Trophoblast cell (in vitro differentiated cells and primary cell): ENCODE measurements around the gene SECTM1.

ENCODE experiments used
- DNase-seq, 2 donors: peaks; one replicate each; pipeline ENCODE4 v3.0.0-alpha.2; 2016
- H2AFZ ChIP-seq: 2 replicates; pipeline ENCODE4 v1.6.1; 2013; ENCODE audit warnings: low read length, moderate library complexity, mild to moderate bottlenecking; ENCODE audit not compliant: insufficient read depth, poor library complexity
- H2AK5ac ChIP-seq: 2 replicates; pipeline ENCODE4 v1.6.1; 2013; ENCODE audit warnings: mild to moderate bottlenecking, low read length
- H2BK120ac ChIP-seq: 2 replicates; pipeline ENCODE4 v1.6.1; 2013; ENCODE audit warnings: low read length, mild to moderate bottlenecking, moderate library complexity; ENCODE audit not compliant: insufficient read depth, poor library complexity
- H2BK12ac ChIP-seq: 2 replicates; pipeline ENCODE4 v1.6.1; 2013; ENCODE audit warnings: mild to moderate bottlenecking, low read length, moderate library complexity
- H2BK5ac ChIP-seq: 2 replicates; pipeline ENCODE4 v1.6.1; 2013; ENCODE audit warnings: low read length, low read depth, moderate library complexity, mild to moderate bottlenecking; ENCODE audit not compliant: poor library complexity
- H3K14ac ChIP-seq: 2 replicates; pipeline ENCODE4 v1.6.1; 2013; ENCODE audit warnings: mild to moderate bottlenecking, low read length
- H3K18ac ChIP-seq: 2 replicates; pipeline ENCODE4 v1.6.1; 2013; ENCODE audit warnings: mild to moderate bottlenecking, low read length
- H3K23ac ChIP-seq: 2 replicates; pipeline ENCODE4 v1.6.1; 2013; ENCODE audit warnings: low read length
- H3K27ac ChIP-seq: 2 replicates; pipeline ENCODE4 v1.5.1; 2013; ENCODE audit warnings: low read depth, mild to moderate bottlenecking, inconsistent platforms, low read length, moderate library complexity
- H3K27me3 ChIP-seq: 2 replicates; pipeline ENCODE4 v1.6.1; 2013; ENCODE audit warnings: inconsistent platforms, mild to moderate bottlenecking, low read length, moderate library complexity; ENCODE audit not compliant: insufficient read depth
- H3K36me3 ChIP-seq, 2 experiments: 1 replicate in 1 of 2; 2 replicates in 1 of 2; pipeline ENCODE4 v1.6.1; 2013; ENCODE audit warnings: low read length in 2 of 2, mild to moderate bottlenecking in 2 of 2, moderate library complexity in 1 of 2; ENCODE audit not compliant: insufficient read depth in 2 of 2, control insufficient read depth in 1 of 2
- H3K4ac ChIP-seq: 2 replicates; pipeline ENCODE4 v1.6.1; 2013; ENCODE audit warnings: low read depth, mild to moderate bottlenecking, low read length, moderate library complexity
- H3K4me1 ChIP-seq, 2 experiments: 1 replicate in 1 of 2; 2 replicates in 1 of 2; pipeline ENCODE4 v1.6.1; 2013; ENCODE audit warnings: low read length in 2 of 2, mild to moderate bottlenecking in 2 of 2, moderate library complexity in 1 of 2; ENCODE audit not compliant: insufficient read depth in 2 of 2, control insufficient read depth in 1 of 2
- H3K4me2 ChIP-seq: 2 replicates; pipeline ENCODE4 v1.6.1; 2013; ENCODE audit warnings: inconsistent platforms, mild to moderate bottlenecking, low read length, moderate library complexity
- H3K4me3 ChIP-seq: 2 replicates; pipeline ENCODE4 v1.5.1; 2013; ENCODE audit warnings: mild to moderate bottlenecking, low read depth, low read length, inconsistent platforms
- H3K79me1 ChIP-seq: one replicate; pipeline ENCODE4 v1.6.1; 2013; ENCODE audit warnings: low read length
- H3K79me2 ChIP-seq: 2 replicates; pipeline ENCODE4 v1.6.1; 2013; ENCODE audit warnings: low read length, mild to moderate bottlenecking; ENCODE audit not compliant: control insufficient read depth, insufficient read depth, poor library complexity
- H3K9ac ChIP-seq: 2 replicates; pipeline ENCODE4 v1.6.1; 2013; ENCODE audit warnings: mild to moderate bottlenecking, low read length
- H3K9me3 ChIP-seq: 2 replicates; pipeline ENCODE4 v1.6.1; 2013; ENCODE audit warnings: low read depth, mild to moderate bottlenecking, control low read depth, inconsistent platforms, low read length; ENCODE audit not compliant: insufficient read depth
- H4K12ac ChIP-seq: 2 replicates; pipeline ENCODE4 v1.6.1; 2013; ENCODE audit warnings: low read depth, mild to moderate bottlenecking, low read length, moderate library complexity
- H4K8ac ChIP-seq: 2 replicates; pipeline ENCODE4 v1.6.1; 2013; ENCODE audit warnings: low read depth, mild to moderate bottlenecking, low read length, moderate library complexity
- H4K91ac ChIP-seq: one replicate; pipeline ENCODE4 v1.6.1; 2013; ENCODE audit warnings: low read depth, mild to moderate bottlenecking, low read length, moderate library complexity
- WGBS: extraction: QIAGEN DNeasy Blood & Tissue Kit; methylation state at CpG from one replicate; pipeline ENCODE4 v1.1.7; 2013; ENCODE audit warnings: missing lambda C conversion rate; ENCODE audit not compliant: insufficient read length, insufficient coverage; ENCODE audit errors: extremely low coverage; 5-methylcytosine and 5-hydroxymethylcytosine counted together

SECTM1 gene

GRCh38 chr17:82296511-82297279 is 36.9 kb downstream of the SECTM1 start:
- Histone ChIP-seq H4K12ac (no peak overlapping the region), H2BK12ac (no peak overlapping the region), H3K27ac (no peak overlapping the region), H3K4ac (no peak overlapping the region), H3K4me2 (no peak overlapping the region), H2AK5ac (no peak overlapping the region), H3K23ac (no peak overlapping the region), H2BK5ac (no peak overlapping the region), H3K36me3 (no peaks in the 10 kb centered on the region), H3K4me3 (no peak overlapping the region), H3K4me1 (peaks cover 0 to 3% of the 10 kb centered on the region in 2 experiments), H2BK120ac (no peak overlapping the region), H2AFZ (no peak overlapping the region), H3K27me3 (no peaks in the 10 kb centered on the region), H3K79me2 (peaks cover 3% of the 10 kb centered on the region), H3K18ac (no peak overlapping the region), H3K79me1 (peaks cover 7% of the 10 kb centered on the region), H3K9me3 (no peaks in the 10 kb centered on the region), H4K8ac (no peak overlapping the region), H3K14ac (no peak overlapping the region), H4K91ac (no peak overlapping the region), H3K9ac (no peak overlapping the region)
- WGBS, result no CpG with 5 or more reads among the region's 7 CpGs
- no peak for DNase-seq

GRCh38 chr17:82295472-82295814 is 38.1 kb downstream of the SECTM1 start:
- no peak overlapping the region for H4K91ac ChIP-seq
- no peak overlapping the region for H3K9ac ChIP-seq
- H4K8ac ChIP-seq, result no peak overlapping the region
- H3K79me1 ChIP-seq, result peaks cover 7% of the 10 kb centered on the region
- no peaks in the 10 kb centered on the region for H3K36me3 ChIP-seq
- DNase-seq, result no peak
- no peak overlapping the region for H3K18ac ChIP-seq
- H3K79me2 ChIP-seq, result peaks cover 3% of the 10 kb centered on the region
- H3K9me3 ChIP-seq, result no peaks in the 10 kb centered on the region
- H3K4me3 ChIP-seq, result no peak overlapping the region
- H3K4me1 ChIP-seq, result peaks cover 0 to 3% of the 10 kb centered on the region in 2 experiments
- H3K23ac ChIP-seq, result no peak overlapping the region
- H3K27ac ChIP-seq, result no peak overlapping the region
- no CpG with 5 or more reads among the region's 4 CpGs for WGBS
- no peak overlapping the region for H4K12ac ChIP-seq
- no peak overlapping the region for H3K14ac ChIP-seq
- no peak overlapping the region for H2BK12ac ChIP-seq
- no peak overlapping the region for H2BK120ac ChIP-seq
- no peaks in the 10 kb centered on the region for H3K27me3 ChIP-seq
- H2BK5ac ChIP-seq, result no peak overlapping the region
- H3K4ac ChIP-seq, result no peak overlapping the region
- no peak overlapping the region for H2AFZ ChIP-seq
- H3K4me2 ChIP-seq, result no peak overlapping the region
- no peak overlapping the region for H2AK5ac ChIP-seq

GRCh38 chr17:82294064-82294773 is 39.3 kb downstream of the SECTM1 start:
- Histone ChIP-seq H3K18ac (no peak overlapping the region), H3K4ac (no peak overlapping the region), H2BK120ac (no peak overlapping the region), H3K36me3 (no peaks in the 10 kb centered on the region), H3K4me2 (no peak overlapping the region), H3K79me2 (peaks cover 3% of the 10 kb centered on the region), H3K4me1 (peaks cover 0 to 3% of the 10 kb centered on the region in 2 experiments), H4K8ac (no peak overlapping the region), H2BK12ac (no peak overlapping the region), H3K9me3 (no peaks in the 10 kb centered on the region), H3K27me3 (no peaks in the 10 kb centered on the region), H4K12ac (no peak overlapping the region), H3K27ac (no peak overlapping the region), H3K79me1 (peaks cover 7% of the 10 kb centered on the region), H3K14ac (no peak overlapping the region), H4K91ac (no peak overlapping the region), H2AFZ (no peak overlapping the region), H3K23ac (no peak overlapping the region), H3K4me3 (no peak overlapping the region), H2AK5ac (no peak overlapping the region), H2BK5ac (no peak overlapping the region), H3K9ac (no peak overlapping the region)
- WGBS, result no CpG with 5 or more reads among the region's 15 CpGs
- no peak for DNase-seq

GRCh38 chr17:82292251-82293154 is 41.1 kb downstream of the SECTM1 start:
- H3K4me2 ChIP-seq, result peak overlapping the region; percentile 98
- H3K9ac ChIP-seq, result peak overlapping the region; percentile 97
- H3K23ac ChIP-seq, result no peak overlapping the region
- H3K27ac ChIP-seq, result peak overlapping the region; percentile 81
- H2AFZ ChIP-seq, result peak overlapping the region; percentile 77
- H2BK5ac ChIP-seq, result peak overlapping the region; percentile 59
- peak overlapping the region; percentile 93 for H3K18ac ChIP-seq
- H3K4me3 ChIP-seq, result peak overlapping the region; percentile 95
- peak overlapping the region; percentile 97 for H4K91ac ChIP-seq
- peak overlapping the region; percentile 78 for H2BK120ac ChIP-seq
- H3K9me3 ChIP-seq, result no peaks in the 10 kb centered on the region
- H3K4ac ChIP-seq, result peak overlapping the region; percentile 73
- peaks cover 0 to 3% of the 10 kb centered on the region in 2 experiments for H3K4me1 ChIP-seq
- WGBS, result no CpG with 5 or more reads among the region's 86 CpGs
- H3K79me2 ChIP-seq, result peaks cover 3% of the 10 kb centered on the region
- no peaks in the 10 kb centered on the region for H3K36me3 ChIP-seq
- H3K79me1 ChIP-seq, result peaks cover 7% of the 10 kb centered on the region
- no peak overlapping the region for H2BK12ac ChIP-seq
- peak; percentile 98 for DNase-seq
- peak overlapping the region; percentile 76 for H3K14ac ChIP-seq
- peak overlapping the region; percentile 90 for H4K8ac ChIP-seq
- H2AK5ac ChIP-seq, result no peak overlapping the region
- peak overlapping the region; percentile 76 for H4K12ac ChIP-seq
- H3K27me3 ChIP-seq, result no peaks in the 10 kb centered on the region
